ENCODE measurements around the gene PREP. TPM values are rescaled to one million over a fixed set of nuclear protein-coding genes. Genes with fewer than 3 reads are reported as not detected.

The PREP gene
- total RNA-seq, 6 experiments from 2014 or later, result 35.4 to 42.1 (median 36.8) TPM

- Mint-ChIP-seq H3K36me3 (ENCODE audit: low read depth) (peaks cover 30% of the 10 kb centered on the region), H3K4me1 (ENCODE audit: low read depth) (peaks cover 55% of the 10 kb centered on the region), H3K4me3 (no peak overlapping the region), H3K27ac (no peak overlapping the region), H3K9me3 (no peaks in the 10 kb centered on the region), H3K27me3 (ENCODE audit: insufficient read depth) (no peaks in the 10 kb centered on the region; the same call in 1 of the 2 replicates)
- DNase-seq, result no peak
- no peak for TF ChIP-seq CTCF (IDR thresholded peaks at IDR 0.05)
These were observed 80.2 kb downstream of the PREP start for GRCh38 chr6:105322499-105323225.

- Mint-ChIP-seq H3K4me3 (no peak overlapping the region), H3K27ac (no peak overlapping the region), H3K36me3 (ENCODE audit: low read depth) (peaks cover 34% of the 10 kb centered on the region), H3K4me1 (ENCODE audit: low read depth) (peaks cover 46% of the 10 kb centered on the region), H3K27me3 (ENCODE audit: insufficient read depth) (peaks cover 1% of the 10 kb centered on the region; the same call in 1 of the 2 replicates), H3K9me3 (no peaks in the 10 kb centered on the region)
- TF ChIP-seq CTCF (IDR thresholded peaks at IDR 0.05), result no peak
- DNase-seq, result no peak
These were observed 81.2 kb downstream of the PREP start for GRCh38 chr6:105321728-105322127.

GRCh38 chr6:105321207-105321606 is 81.7 kb downstream of the PREP start:
- Mint-ChIP-seq H3K27me3 (ENCODE audit: insufficient read depth) (peaks cover 1% of the 10 kb centered on the region; the same call in 1 of the 2 replicates), H3K4me1 (ENCODE audit: low read depth) (peaks cover 40% of the 10 kb centered on the region), H3K9me3 (no peaks in the 10 kb centered on the region), H3K27ac (no peak overlapping the region), H3K4me3 (no peak overlapping the region), H3K36me3 (ENCODE audit: low read depth) (peaks cover 35% of the 10 kb centered on the region)
- DNase-seq, result no peak
- no peak for TF ChIP-seq CTCF (IDR thresholded peaks at IDR 0.05)

- TF ChIP-seq CTCF (IDR thresholded peaks at IDR 0.05), result no peak
- Mint-ChIP-seq H3K36me3 (ENCODE audit: low read depth) (peaks cover 39% of the 10 kb centered on the region), H3K4me3 (no peak overlapping the region), H3K27me3 (ENCODE audit: insufficient read depth) (peaks cover 1% of the 10 kb centered on the region; the same call in 1 of the 2 replicates), H3K27ac (no peak overlapping the region), H3K4me1 (ENCODE audit: low read depth) (peaks cover 36% of the 10 kb centered on the region), H3K9me3 (no peaks in the 10 kb centered on the region)
- DNase-seq, result no peak
These were observed 82.1 kb downstream of the PREP start for GRCh38 chr6:105320765-105321164.

GRCh38 chr6:105320271-105320670 is 82.6 kb downstream of the PREP start:
- peaks cover 33% of the 10 kb centered on the region for H3K4me1 Mint-ChIP-seq (ENCODE audit: low read depth)
- no peak overlapping the region for H3K4me3 Mint-ChIP-seq
- peaks cover 1% of the 10 kb centered on the region; the same call in 1 of the 2 replicates for H3K27me3 Mint-ChIP-seq (ENCODE audit: insufficient read depth)
- H3K9me3 Mint-ChIP-seq, result no peaks in the 10 kb centered on the region
- TF ChIP-seq CTCF (IDR thresholded peaks at IDR 0.05), result no peak
- peaks cover 36% of the 10 kb centered on the region for H3K36me3 Mint-ChIP-seq (ENCODE audit: low read depth)
- no peak for DNase-seq
- no peak overlapping the region for H3K27ac Mint-ChIP-seq
